ENCODE measurements around the gene MGAT3. TPM values are rescaled to one million over a fixed set of nuclear protein-coding genes. Genes with fewer than 3 reads are reported as not detected.

Gene MGAT3
- total RNA-seq, 1 donor from 2014 or later: 2.1 TPM

DNA sequence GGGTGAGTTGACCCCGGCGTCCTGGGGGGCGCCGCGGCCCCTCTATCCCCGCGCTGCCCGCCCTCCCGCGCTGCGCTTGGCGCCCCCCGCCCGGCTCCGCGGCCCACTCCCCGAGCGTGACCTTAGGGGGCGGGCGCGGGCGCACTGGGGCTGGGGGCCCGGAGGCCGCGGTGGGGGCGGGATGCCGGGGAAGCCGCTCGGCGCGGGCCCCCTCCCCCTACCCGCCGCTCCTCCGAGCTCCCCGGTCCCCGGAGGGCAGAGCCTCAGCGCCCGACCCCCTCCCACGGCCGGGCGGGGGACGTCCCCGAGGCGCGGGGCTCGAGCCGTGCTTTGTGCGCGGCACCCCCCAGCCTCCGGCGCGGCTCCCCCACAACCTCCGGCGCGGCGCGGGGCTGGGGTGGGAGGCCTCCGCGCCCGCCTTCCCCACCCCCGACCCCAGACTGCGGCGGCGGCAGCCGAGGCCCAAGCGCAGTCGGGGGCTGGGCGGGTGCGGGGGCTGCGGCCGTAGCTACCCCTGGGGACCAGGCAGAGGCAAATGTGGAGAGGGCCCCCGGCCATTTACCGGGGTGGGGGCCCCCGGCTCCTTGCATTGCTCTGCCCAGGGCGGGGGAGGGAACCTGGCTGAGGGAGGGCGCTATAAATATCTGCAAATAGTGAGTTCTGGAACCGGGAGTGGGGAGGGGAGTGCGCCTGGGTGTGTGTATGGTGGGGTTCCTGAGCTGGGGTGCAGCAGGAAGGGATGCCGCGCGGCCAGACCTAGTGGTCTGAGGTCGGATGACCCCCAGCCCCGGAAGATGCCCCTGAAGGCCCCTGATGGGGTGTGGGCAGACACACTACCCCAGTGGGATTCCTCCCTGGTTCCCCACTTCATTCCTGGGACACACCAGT, 988 bp downstream of the MGAT3 start:
- peak overlapping the region; percentile 36 to 54 (median 48) for H3K4me3 ChIP-seq (ENCODE audit: low read length in 3 of 3)
- H3K27ac ChIP-seq (ENCODE audit: low read depth, low read length): peak overlapping the region; percentile 66
- H3K4me1 ChIP-seq (ENCODE audit: control insufficient read depth in 3 of 3, insufficient read depth in 3 of 3, low read length in 3 of 3): peaks cover 3 to 19% (median 14%) of the 10 kb centered on the region in 3 donors
- peaks cover 18 to 27% (median 22%) of the 10 kb centered on the region in 3 donors for H3K27me3 ChIP-seq (ENCODE audit: control insufficient read depth in 3 of 3, insufficient read depth in 3 of 3, low read length in 3 of 3)
- H3K9me3 ChIP-seq (ENCODE audit: control insufficient read depth in 3 of 3, low read length in 3 of 3): no peaks in the 10 kb centered on the region
- H3K9ac ChIP-seq (ENCODE audit: low read depth in 1 of 3, low read length in 3 of 3): peak overlapping the region in 2 of 3 donors; percentile 32 to 50
- no peaks in the 10 kb centered on the region for H3K36me3 ChIP-seq (ENCODE audit: control insufficient read depth in 3 of 3, insufficient read depth in 3 of 3, low read length in 3 of 3)

DNA sequence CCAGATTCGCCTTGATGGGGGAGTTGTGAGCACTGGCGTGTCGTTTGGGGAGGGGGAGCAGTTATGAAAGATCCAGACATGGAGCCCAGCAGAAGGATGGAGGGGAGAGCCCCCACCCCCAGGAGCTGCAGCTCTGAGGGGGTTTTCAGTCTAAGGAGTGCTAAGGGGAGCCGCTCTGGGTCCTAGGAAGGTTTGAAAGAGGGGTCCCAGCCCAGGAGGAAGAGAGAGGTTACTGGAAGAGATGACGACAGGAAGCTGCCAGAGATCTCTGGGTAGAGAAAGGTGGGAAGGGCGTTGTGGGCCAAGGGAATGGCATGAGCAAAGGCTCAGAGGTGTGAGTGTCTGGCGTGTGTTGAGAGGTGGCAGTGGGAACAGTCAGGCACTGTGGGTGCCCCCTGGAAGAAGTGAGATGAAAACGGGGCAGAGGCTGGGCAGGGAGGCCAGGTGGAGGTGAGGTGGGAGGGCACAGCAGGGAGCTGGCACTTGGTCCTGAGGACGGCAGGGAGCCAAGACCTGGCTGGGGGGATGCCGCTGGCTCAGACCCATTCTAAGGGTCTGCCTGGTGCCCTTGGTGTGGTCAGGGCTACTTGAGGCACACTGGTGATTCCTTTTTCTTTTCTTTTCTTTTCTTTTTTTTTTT, 1.8 kb downstream of the MGAT3 start:
- Histone ChIP-seq H3K27me3 (ENCODE audit: control insufficient read depth in 3 of 3, insufficient read depth in 3 of 3, low read length in 3 of 3) (peaks cover 18 to 27% (median 22%) of the 10 kb centered on the region in 3 donors), H3K4me1 (ENCODE audit: control insufficient read depth in 3 of 3, insufficient read depth in 3 of 3, low read length in 3 of 3) (peaks cover 8 to 25% (median 21%) of the 10 kb centered on the region in 3 donors), H3K9me3 (ENCODE audit: control insufficient read depth in 3 of 3, low read length in 3 of 3) (no peaks in the 10 kb centered on the region), H3K36me3 (ENCODE audit: control insufficient read depth in 3 of 3, insufficient read depth in 3 of 3, low read length in 3 of 3) (no peaks in the 10 kb centered on the region), H3K4me3 (ENCODE audit: low read length in 3 of 3) (peak overlapping the region; percentile 36 to 54 (median 48)), H3K27ac (ENCODE audit: low read depth, low read length) (peak overlapping the region; percentile 66), H3K9ac (ENCODE audit: low read depth in 1 of 3, low read length in 3 of 3) (peak overlapping the region in 2 of 3 donors; percentile 32 to 50)

DNA sequence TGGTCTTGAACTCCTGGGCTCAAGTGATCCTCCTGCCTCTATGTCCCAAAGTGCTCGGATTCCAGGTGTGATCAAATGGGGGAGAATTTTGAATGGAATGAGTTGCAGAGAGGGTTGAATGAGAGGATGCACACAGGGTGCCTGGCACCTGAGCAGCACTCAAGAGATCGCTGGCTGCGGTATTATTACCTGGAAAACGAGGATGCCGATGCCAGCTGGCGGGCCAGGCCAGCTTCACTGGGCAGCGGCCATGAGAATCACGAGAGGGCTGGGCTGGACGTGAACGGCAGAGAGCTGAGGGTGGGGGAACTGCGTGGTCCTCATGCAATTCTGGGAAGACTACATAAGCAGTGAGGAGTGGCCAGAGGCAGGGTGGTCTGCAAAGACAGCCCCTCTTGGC, 2.9 kb downstream of the MGAT3 start:
- H3K4me1 ChIP-seq (ENCODE audit: control insufficient read depth in 3 of 3, insufficient read depth in 3 of 3, low read length in 3 of 3): peaks cover 11 to 32% (median 26%) of the 10 kb centered on the region in 3 donors
- peaks cover 18 to 27% (median 22%) of the 10 kb centered on the region in 3 donors for H3K27me3 ChIP-seq (ENCODE audit: control insufficient read depth in 3 of 3, insufficient read depth in 3 of 3, low read length in 3 of 3)
- H3K4me3 ChIP-seq (ENCODE audit: low read length in 3 of 3): no peak overlapping the region
- H3K9me3 ChIP-seq (ENCODE audit: control insufficient read depth in 3 of 3, low read length in 3 of 3): no peaks in the 10 kb centered on the region
- no peak overlapping the region for H3K27ac ChIP-seq (ENCODE audit: low read depth, low read length)
- no peak overlapping the region for H3K9ac ChIP-seq (ENCODE audit: low read depth in 1 of 3, low read length in 3 of 3)
- no peaks in the 10 kb centered on the region for H3K36me3 ChIP-seq (ENCODE audit: control insufficient read depth in 3 of 3, insufficient read depth in 3 of 3, low read length in 3 of 3)

DNA sequence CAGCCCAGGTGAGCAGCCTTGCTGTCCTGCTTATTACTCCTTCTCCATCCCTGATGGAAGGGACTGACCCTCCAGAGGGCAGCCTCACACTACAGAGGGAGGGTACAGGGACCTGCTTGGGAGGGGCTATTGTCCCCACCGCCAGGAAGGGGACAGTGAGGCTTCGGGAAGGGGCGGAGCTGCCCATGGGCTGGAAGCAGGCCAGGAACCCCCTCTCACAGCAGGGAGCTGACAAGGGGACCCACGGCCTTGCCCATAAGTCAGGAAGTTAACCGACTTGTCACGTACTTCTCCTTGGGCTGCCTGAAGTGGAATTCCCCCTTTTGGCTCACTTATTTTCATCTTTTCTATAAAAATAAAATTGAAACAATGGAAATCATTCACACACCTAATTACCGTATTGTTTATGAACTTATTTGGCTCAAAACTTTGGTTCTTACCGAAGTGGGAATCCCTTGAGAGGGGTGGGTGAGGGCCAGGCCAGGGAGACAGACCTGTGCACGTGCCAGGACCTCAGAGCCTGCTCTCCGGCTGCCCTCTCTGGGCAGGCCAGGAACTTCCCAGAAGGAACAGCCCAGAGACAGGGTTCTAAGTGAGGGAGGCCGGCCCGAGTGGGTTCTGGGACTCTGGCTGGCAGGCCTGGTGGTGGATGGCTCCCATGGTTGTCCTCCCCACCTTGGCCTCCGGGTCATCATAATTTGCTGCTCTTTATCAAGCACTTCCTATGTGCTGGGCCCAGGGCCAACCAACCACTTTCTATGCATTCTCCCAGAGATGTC, 5.8 kb downstream of the MGAT3 start:
- H3K27me3 ChIP-seq (ENCODE audit: control insufficient read depth in 3 of 3, insufficient read depth in 3 of 3, low read length in 3 of 3): peaks cover 10 to 15% (median 13%) of the 10 kb centered on the region in 3 donors
- peaks cover 21 to 32% (median 28%) of the 10 kb centered on the region in 3 donors for H3K4me1 ChIP-seq (ENCODE audit: control insufficient read depth in 3 of 3, insufficient read depth in 3 of 3, low read length in 3 of 3)
- peak overlapping the region; percentile 78 for H3K27ac ChIP-seq (ENCODE audit: low read depth, low read length)

DNA sequence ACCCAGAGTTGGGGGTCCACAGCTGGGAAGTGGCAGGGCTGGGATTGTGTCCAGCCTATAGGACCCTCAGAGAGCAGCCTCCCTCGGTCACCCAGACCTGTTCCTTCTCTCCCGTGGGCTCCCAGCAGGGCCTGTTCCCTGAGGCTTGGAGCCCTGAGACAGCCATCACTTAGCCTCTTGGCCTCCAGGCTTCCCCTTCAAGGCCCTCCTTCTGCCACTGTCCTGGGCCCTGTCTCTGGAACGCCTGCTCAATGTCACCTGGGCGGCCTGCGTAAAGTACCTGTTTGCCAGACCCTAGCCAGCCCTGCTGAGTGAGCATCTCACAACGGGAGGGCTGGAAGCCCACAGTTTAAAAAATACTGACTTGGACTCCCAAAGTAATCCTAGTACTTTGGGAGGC, 6.5 kb downstream of the MGAT3 start:
- H3K9me3 ChIP-seq (ENCODE audit: control insufficient read depth in 3 of 3, low read length in 3 of 3): no peaks in the 10 kb centered on the region
- no peak overlapping the region for H3K9ac ChIP-seq (ENCODE audit: low read depth in 1 of 3, low read length in 3 of 3)
- H3K27me3 ChIP-seq (ENCODE audit: control insufficient read depth in 3 of 3, insufficient read depth in 3 of 3, low read length in 3 of 3): peaks cover 6 to 10% (median 9%) of the 10 kb centered on the region in 3 donors
- no peak overlapping the region for H3K4me3 ChIP-seq (ENCODE audit: low read length in 3 of 3)
- H3K36me3 ChIP-seq (ENCODE audit: control insufficient read depth in 3 of 3, insufficient read depth in 3 of 3, low read length in 3 of 3): no peaks in the 10 kb centered on the region
- H3K27ac ChIP-seq (ENCODE audit: low read depth, low read length): peak overlapping the region; percentile 78
- peaks cover 21 to 29% (median 25%) of the 10 kb centered on the region in 3 donors for H3K4me1 ChIP-seq (ENCODE audit: control insufficient read depth in 3 of 3, insufficient read depth in 3 of 3, low read length in 3 of 3)

More for the DNA sequence above, 5.8 kb downstream of the MGAT3 start:
- Histone ChIP-seq H3K9me3 (ENCODE audit: control insufficient read depth in 3 of 3, low read length in 3 of 3) (no peaks in the 10 kb centered on the region), H3K9ac (ENCODE audit: low read depth in 1 of 3, low read length in 3 of 3) (no peak overlapping the region), H3K36me3 (ENCODE audit: control insufficient read depth in 3 of 3, insufficient read depth in 3 of 3, low read length in 3 of 3) (no peaks in the 10 kb centered on the region), H3K4me3 (ENCODE audit: low read length in 3 of 3) (no peak overlapping the region)

DNA sequence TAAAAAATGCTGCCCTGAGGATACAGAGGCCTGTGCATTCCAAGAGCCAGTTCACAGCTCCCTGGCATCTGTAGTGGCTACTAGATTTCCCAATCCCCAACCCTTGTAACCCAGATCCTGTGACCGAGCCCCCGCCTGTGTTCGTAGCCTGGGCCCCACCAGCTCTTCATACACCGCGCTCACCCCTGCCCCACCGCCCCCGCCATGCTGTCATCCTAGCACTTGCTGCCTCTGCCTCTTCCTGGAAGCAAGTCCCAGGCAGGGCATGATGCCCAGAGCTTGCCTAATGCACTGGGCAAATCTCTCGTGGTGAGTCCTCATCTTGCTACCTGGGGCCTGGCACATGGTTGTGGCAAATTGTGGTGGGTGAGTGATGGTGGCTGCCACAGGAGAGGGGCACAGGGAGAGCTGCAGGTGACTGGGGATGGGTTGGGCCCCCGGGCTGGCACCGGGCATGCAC, 7.1 kb downstream of the MGAT3 start:
- H3K4me1 ChIP-seq (ENCODE audit: control insufficient read depth in 3 of 3, insufficient read depth in 3 of 3, low read length in 3 of 3): peaks cover 18 to 28% (median 20%) of the 10 kb centered on the region in 3 donors
- H3K9me3 ChIP-seq (ENCODE audit: control insufficient read depth in 3 of 3, low read length in 3 of 3): no peaks in the 10 kb centered on the region
- H3K4me3 ChIP-seq (ENCODE audit: low read length in 3 of 3): no peak overlapping the region
- no peak overlapping the region for H3K9ac ChIP-seq (ENCODE audit: low read depth in 1 of 3, low read length in 3 of 3)
- peak overlapping the region; percentile 78 for H3K27ac ChIP-seq (ENCODE audit: low read depth, low read length)
- H3K36me3 ChIP-seq (ENCODE audit: control insufficient read depth in 3 of 3, insufficient read depth in 3 of 3, low read length in 3 of 3): no peaks in the 10 kb centered on the region
- H3K27me3 ChIP-seq (ENCODE audit: control insufficient read depth in 3 of 3, insufficient read depth in 3 of 3, low read length in 3 of 3): peaks cover 0 to 9% (median 3%) of the 10 kb centered on the region in 3 donors

DNA sequence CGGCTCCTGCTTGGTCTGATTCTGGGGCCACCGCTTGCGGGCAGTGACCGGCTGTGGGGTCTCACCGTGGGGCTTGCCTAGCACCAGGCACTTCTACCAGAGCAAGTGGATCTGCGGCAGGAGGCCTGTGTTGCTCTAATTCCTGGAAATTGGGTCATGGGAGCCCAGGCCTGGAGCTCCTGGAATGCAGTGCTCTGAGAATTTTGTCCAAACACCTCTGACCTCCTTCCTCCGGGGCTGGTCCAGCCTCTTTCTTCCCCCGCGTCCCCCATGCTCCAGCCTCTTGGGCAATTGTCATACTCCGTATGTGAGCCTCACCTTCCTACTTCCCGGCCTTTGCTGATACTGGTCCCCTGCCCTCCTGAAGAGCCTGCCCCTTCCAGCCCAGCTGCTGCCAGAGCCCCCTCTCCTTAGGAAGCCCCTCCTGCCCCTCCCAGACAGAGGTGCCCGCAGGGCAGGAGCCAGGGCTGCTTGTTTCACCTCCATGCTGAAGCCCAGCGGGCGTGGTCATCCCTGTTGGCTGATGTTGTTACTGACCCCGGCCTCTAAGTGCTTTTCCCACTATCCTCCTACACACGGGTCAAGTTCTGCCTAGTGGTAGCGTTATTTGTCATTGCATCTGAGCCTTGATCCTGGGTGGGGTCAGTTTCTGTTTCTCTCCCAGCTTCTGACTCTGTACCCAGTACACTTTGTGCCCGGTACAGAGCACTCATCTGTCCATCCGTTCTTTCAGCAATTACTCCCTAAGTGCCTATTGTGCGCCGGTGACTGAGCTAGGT, 9.6 kb downstream of the MGAT3 start:
- peak overlapping the region; percentile 60 for H3K27ac ChIP-seq (ENCODE audit: low read depth, low read length)
- no peaks in the 10 kb centered on the region for H3K36me3 ChIP-seq (ENCODE audit: control insufficient read depth in 3 of 3, insufficient read depth in 3 of 3, low read length in 3 of 3)
- peaks cover 18 to 39% (median 32%) of the 10 kb centered on the region in 3 donors for H3K4me1 ChIP-seq (ENCODE audit: control insufficient read depth in 3 of 3, insufficient read depth in 3 of 3, low read length in 3 of 3)
- peaks cover 0 to 11% (median 9%) of the 10 kb centered on the region in 3 donors for H3K27me3 ChIP-seq (ENCODE audit: control insufficient read depth in 3 of 3, insufficient read depth in 3 of 3, low read length in 3 of 3)
- H3K4me3 ChIP-seq (ENCODE audit: low read length in 3 of 3): no peak overlapping the region
- no peak overlapping the region for H3K9ac ChIP-seq (ENCODE audit: low read depth in 1 of 3, low read length in 3 of 3)
- no peaks in the 10 kb centered on the region for H3K9me3 ChIP-seq (ENCODE audit: control insufficient read depth in 3 of 3, low read length in 3 of 3)

DNA sequence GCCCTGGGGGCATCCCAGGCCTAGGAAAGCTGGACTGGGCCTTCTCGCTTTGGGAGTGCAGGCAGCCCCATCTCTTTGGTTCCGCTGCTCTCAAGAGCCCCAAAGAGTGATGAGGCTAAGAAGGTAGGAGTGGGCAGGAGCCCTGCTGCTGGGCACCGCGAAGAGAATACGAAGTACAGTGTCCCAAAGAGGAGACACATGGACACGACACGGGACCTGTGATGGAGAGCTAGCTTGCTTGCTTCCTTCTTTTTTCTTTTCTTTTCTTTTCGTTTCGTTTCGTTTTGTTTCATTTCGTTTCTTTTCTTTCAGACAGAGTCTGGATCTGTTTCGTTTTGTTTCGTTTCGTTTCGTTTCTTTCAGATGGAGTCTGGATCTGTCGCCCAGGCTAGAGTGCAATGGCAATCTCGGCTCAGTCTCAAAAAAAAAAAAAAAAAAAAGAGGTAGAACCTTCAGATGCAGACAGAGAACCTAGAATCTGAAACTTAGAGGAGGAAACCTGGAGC, 10.6 kb downstream of the MGAT3 start:
- H3K9ac ChIP-seq (ENCODE audit: low read depth in 1 of 3, low read length in 3 of 3): no peak overlapping the region
- H3K36me3 ChIP-seq (ENCODE audit: control insufficient read depth in 3 of 3, insufficient read depth in 3 of 3, low read length in 3 of 3): no peaks in the 10 kb centered on the region
- peaks cover 28 to 40% (median 38%) of the 10 kb centered on the region in 3 donors for H3K4me1 ChIP-seq (ENCODE audit: control insufficient read depth in 3 of 3, insufficient read depth in 3 of 3, low read length in 3 of 3)
- H3K27ac ChIP-seq (ENCODE audit: low read depth, low read length): no peak overlapping the region
- H3K4me3 ChIP-seq (ENCODE audit: low read length in 3 of 3): no peak overlapping the region
- H3K9me3 ChIP-seq (ENCODE audit: control insufficient read depth in 3 of 3, low read length in 3 of 3): no peaks in the 10 kb centered on the region
- H3K27me3 ChIP-seq (ENCODE audit: control insufficient read depth in 3 of 3, insufficient read depth in 3 of 3, low read length in 3 of 3): peaks cover 0 to 17% (median 12%) of the 10 kb centered on the region in 3 donors
